ENCODE measurements around the gene AJAP1.

AJAP1 gene

DNA sequence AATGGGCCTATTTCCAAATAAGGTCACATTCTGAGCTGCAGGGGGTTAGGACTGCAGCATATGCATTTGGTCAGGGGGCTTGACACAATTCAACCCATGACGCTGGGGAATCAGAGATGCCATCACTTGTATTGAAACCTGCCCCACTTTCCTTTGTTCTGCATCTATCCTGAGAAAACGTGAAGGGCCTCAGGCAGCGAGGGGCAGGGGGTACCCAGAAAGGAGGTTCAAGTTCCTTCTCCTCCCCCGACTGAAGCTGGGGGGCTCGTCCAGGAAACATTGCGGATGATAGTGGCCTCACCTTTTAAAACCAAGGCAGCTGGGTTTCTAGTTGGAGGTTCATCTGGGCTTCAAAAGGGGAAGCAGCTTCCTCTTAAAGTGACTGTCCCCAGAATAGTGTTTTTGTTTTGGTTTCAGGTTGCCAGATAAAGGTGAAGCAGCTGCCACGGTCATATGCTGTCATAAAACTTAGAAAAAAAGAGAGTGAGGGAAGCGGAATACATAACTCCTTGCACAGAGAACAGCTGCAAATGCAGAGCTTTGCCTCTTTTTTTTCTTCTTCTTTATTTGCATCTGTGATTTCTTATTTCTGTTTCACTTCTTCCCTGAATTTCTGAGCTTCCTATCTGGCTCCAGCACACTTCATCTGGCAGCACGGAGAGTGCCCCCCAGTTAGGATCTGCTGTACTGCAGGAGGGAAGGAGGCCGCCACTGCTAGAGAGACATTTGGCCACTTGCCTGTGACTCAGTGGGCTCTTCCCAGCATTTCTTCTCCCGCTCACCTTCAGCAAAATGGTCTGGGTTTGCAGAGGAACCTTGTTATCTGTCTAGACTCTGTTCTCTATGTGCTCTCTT lies 142.0 kb downstream of the AJAP1 start:
- Histone ChIP-seq H3K4me3 (replicated peaks; ENCODE audit: insufficient read depth, low read length) (no peak overlapping the region), H3K27me3 (ENCODE audit: insufficient read depth, poor library complexity, severe bottlenecking) (no peaks in the 10 kb centered on the region), H3K27ac (replicated peaks) (no peak overlapping the region)
- TF ChIP-seq, protein P1, sequence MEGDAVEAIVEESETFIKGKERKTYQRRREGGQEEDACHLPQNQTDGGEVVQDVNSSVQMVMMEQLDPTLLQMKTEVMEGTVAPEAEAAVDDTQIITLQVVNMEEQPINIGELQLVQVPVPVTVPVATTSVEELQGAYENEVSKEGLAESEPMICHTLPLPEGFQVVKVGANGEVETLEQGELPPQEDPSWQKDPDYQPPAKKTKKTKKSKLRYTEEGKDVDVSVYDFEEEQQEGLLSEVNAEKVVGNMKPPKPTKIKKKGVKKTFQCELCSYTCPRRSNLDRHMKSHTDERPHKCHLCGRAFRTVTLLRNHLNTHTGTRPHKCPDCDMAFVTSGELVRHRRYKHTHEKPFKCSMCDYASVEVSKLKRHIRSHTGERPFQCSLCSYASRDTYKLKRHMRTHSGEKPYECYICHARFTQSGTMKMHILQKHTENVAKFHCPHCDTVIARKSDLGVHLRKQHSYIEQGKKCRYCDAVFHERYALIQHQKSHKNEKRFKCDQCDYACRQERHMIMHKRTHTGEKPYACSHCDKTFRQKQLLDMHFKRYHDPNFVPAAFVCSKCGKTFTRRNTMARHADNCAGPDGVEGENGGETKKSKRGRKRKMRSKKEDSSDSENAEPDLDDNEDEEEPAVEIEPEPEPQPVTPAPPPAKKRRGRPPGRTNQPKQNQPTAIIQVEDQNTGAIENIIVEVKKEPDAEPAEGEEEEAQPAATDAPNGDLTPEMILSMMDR (IDR thresholded peaks at IDR 0.05; ENCODE audit: insufficient read depth, low read length) = no peak
- TF ChIP-seq, protein P2, sequence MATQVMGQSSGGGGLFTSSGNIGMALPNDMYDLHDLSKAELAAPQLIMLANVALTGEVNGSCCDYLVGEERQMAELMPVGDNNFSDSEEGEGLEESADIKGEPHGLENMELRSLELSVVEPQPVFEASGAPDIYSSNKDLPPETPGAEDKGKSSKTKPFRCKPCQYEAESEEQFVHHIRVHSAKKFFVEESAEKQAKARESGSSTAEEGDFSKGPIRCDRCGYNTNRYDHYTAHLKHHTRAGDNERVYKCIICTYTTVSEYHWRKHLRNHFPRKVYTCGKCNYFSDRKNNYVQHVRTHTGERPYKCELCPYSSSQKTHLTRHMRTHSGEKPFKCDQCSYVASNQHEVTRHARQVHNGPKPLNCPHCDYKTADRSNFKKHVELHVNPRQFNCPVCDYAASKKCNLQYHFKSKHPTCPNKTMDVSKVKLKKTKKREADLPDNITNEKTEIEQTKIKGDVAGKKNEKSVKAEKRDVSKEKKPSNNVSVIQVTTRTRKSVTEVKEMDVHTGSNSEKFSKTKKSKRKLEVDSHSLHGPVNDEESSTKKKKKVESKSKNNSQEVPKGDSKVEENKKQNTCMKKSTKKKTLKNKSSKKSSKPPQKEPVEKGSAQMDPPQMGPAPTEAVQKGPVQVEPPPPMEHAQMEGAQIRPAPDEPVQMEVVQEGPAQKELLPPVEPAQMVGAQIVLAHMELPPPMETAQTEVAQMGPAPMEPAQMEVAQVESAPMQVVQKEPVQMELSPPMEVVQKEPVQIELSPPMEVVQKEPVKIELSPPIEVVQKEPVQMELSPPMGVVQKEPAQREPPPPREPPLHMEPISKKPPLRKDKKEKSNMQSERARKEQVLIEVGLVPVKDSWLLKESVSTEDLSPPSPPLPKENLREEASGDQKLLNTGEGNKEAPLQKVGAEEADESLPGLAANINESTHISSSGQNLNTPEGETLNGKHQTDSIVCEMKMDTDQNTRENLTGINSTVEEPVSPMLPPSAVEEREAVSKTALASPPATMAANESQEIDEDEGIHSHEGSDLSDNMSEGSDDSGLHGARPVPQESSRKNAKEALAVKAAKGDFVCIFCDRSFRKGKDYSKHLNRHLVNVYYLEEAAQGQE (IDR thresholded peaks at IDR 0.05; ENCODE audit: insufficient replicate concordance, low read depth) = no peak
- no peak for TF ChIP-seq GABPA (IDR thresholded peaks at IDR 0.05; ENCODE audit: low read depth)
- no peak for TF ChIP-seq POLR2AphosphoS5 (IDR thresholded peaks at IDR 0.05; ENCODE audit: low read depth)
- no peak for TF ChIP-seq SPI1 (IDR thresholded peaks at IDR 0.05; ENCODE audit: borderline replicate concordance, low read depth)
- DNase-seq (ENCODE audit: low read depth in 1 of 2, low spot score in 1 of 2) = no peak

DNA sequence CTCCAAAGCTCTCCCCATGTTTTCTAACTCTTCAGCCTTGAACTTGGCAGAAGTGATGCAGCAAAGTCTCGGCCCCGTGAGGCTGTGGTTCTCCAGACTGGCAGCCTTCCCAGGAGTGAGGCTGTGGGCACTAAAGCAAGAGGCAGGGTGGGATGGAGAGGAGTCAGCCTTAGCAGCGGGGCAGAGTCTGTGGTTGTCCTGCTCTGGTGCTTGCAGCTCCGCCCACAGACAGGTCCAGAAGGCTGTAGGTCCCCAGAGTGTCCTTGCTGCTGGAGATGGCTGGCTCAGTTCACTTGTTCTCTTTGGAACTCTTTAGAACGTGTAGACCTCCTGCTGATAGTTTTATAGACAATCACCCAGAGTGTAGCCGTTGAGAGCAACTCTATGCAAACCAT lies 142.6 kb downstream of the AJAP1 start:
- DNase-seq (ENCODE audit: low read depth in 1 of 2, low spot score in 1 of 2) = no peak
- Histone ChIP-seq H3K27ac (replicated peaks) (no peak overlapping the region), H3K4me3 (replicated peaks; ENCODE audit: insufficient read depth, low read length) (no peak overlapping the region)

DNA sequence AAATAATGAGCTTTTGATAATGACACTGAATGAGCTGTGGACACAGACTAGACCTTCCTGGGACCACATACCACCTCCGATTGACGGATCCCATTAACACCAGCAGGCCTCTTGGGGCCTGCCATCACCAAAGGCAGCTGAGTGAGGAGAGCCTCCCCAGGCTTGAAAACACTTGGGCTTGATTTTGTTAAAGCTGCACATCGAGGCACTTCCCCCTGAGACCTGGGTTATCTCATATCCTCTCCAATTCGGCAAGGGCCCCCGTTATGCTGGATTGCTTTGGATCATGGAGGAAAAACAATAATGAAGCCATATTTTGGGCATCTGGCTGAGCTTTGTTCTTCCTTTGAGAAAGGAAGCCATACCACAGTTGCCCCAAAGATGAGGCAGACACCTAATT lies 143.0 kb downstream of the AJAP1 start:
- no peak for DNase-seq (ENCODE audit: low read depth in 1 of 2, low spot score in 1 of 2)
- TF ChIP-seq GABPA (IDR thresholded peaks at IDR 0.05; ENCODE audit: low read depth) (no peak), POLR2AphosphoS5 (IDR thresholded peaks at IDR 0.05; ENCODE audit: low read depth) (no peak)
- TF ChIP-seq, protein P1 (IDR thresholded peaks at IDR 0.05; ENCODE audit: insufficient read depth, low read length) = no peak
- H3K4me3 ChIP-seq (replicated peaks; ENCODE audit: insufficient read depth, low read length) = no peak overlapping the region
- no peaks in the 10 kb centered on the region for H3K27me3 ChIP-seq (ENCODE audit: insufficient read depth, poor library complexity, severe bottlenecking)
- H3K27ac ChIP-seq (replicated peaks) = no peak overlapping the region

More for the DNA sequence above, 142.6 kb downstream of the AJAP1 start:
- no peaks in the 10 kb centered on the region for H3K27me3 ChIP-seq (ENCODE audit: insufficient read depth, poor library complexity, severe bottlenecking)
- TF ChIP-seq GABPA (IDR thresholded peaks at IDR 0.05; ENCODE audit: low read depth) (no peak), SPI1 (IDR thresholded peaks at IDR 0.05; ENCODE audit: borderline replicate concordance, low read depth) (no peak), POLR2AphosphoS5 (IDR thresholded peaks at IDR 0.05; ENCODE audit: low read depth) (no peak)
- TF ChIP-seq, protein P1 (IDR thresholded peaks at IDR 0.05; ENCODE audit: insufficient read depth, low read length) = no peak
- TF ChIP-seq, protein P2 (IDR thresholded peaks at IDR 0.05; ENCODE audit: insufficient replicate concordance, low read depth) = no peak
